Calu3 (cell line): ENCODE measurements around the gene SERGEF. TPM values are rescaled to one million over a fixed set of nuclear protein-coding genes. Genes with fewer than 3 reads are reported as not detected.
A peak's percentile ranks its signal among the peaks of the same experiment; 100 is the strongest.

Source experiments
- BruUV-seq: library from RNA; stranded (reverse); fragments of 400-500 nt; replicated peaks from 2 replicates; lab custom pipeline; 2021; lab: Mats Ljungman, UMichigan
- CTCF ChIA-PET: fragments of 300-600 bp; sonication (Branson Sonifier 250); formaldehyde crosslinking; loops from one replicate; lab custom pipeline; 2022; ENCODE audit warnings: antibody characterized with exemption; lab: Charles Lee
- DNase-seq: peaks from one replicate; pipeline ENCODE4 v3.0.0; 2022
- H3K27ac Mint-ChIP-seq: one replicate; pipeline ENCODE4 v1.8.0; 2022; ENCODE audit warnings: mixed read lengths; ENCODE audit not compliant: unreplicated experiment
- H3K27me3 Mint-ChIP-seq: one replicate; pipeline ENCODE4 v1.8.0; 2022; ENCODE audit warnings: mixed read lengths; ENCODE audit not compliant: unreplicated experiment
- H3K36me3 Mint-ChIP-seq: one replicate; pipeline ENCODE4 v1.8.0; 2022; ENCODE audit warnings: mild to moderate bottlenecking, moderate library complexity, mixed read lengths; ENCODE audit not compliant: insufficient read depth, unreplicated experiment
- H3K4me1 Mint-ChIP-seq: one replicate; pipeline ENCODE4 v1.8.0; 2022; ENCODE audit warnings: mild to moderate bottlenecking, low read depth, mixed read lengths; ENCODE audit not compliant: unreplicated experiment
- H3K4me3 Mint-ChIP-seq: one replicate; pipeline ENCODE4 v1.8.0; 2022; ENCODE audit warnings: mild to moderate bottlenecking, low read depth, moderate library complexity, mixed read lengths; ENCODE audit not compliant: unreplicated experiment
- H3K9me3 Mint-ChIP-seq: one replicate; pipeline ENCODE4 v1.8.0; 2022; ENCODE audit warnings: low read depth, mixed read lengths; ENCODE audit not compliant: unreplicated experiment
- CTCF ChIP-seq: fragments of 200-600 bp; IDR thresholded peaks from one replicate; pipeline ENCODE4 v1.8.0; 2022; ENCODE audit warnings: antibody characterized with exemption; ENCODE audit not compliant: unreplicated experiment
- intact Hi-C: fragments of 100-400 bp; cut with micrococcal nuclease; formaldehyde crosslinking; loops from one replicate; pipeline ENCODE4 v1.10.0; 2022; ENCODE audit not compliant: unreplicated experiment
- total RNA-seq: library from RNA; stranded (reverse); gene quantifications from 2 replicates; pipeline ENCODE4 v1.2.3, GENCODE V29; 2022

The SERGEF gene
- total RNA-seq, 1 experiment from 2014 or later: 28.1 TPM

DNA sequence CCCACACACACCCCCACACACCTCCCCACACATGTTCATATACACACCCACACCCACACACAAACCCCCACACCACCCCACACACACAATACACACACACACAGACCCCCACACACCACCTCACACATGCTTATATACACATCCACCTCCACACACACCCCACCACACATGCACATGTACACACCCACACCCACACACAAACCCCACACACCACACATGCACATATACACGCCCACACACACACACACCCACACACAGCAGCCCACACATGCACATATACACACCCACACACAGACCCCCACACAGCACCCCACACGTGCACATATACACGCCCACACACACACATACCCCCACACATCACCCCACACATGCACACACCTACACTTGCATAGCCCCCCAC is 249.1 kb downstream of the SERGEF start:
- intact Hi-C loops: no loop called here
- Mint-ChIP-seq H3K27me3 (peaks cover 35% of the 10 kb centered on the region), H3K4me1 (no peaks in the 10 kb centered on the region), H3K27ac (no peak overlapping the region), H3K4me3 (no peak overlapping the region), H3K36me3 (peaks cover 5% of the 10 kb centered on the region), H3K9me3 (no peaks in the 10 kb centered on the region)
- CTCF ChIA-PET: interaction anchor here (0.6 kb wide), 1 partner anchor 205 kb away, joined by 4 read pairs; no protein-coding TSS in a partner anchor
- no peak for DNase-seq
- TF ChIP-seq CTCF: no peak
- no TSS peak for BruUV-seq

- H3K27ac Mint-ChIP-seq: no peak overlapping the region
- no peaks in the 10 kb centered on the region for H3K4me1 Mint-ChIP-seq
- no peak for TF ChIP-seq CTCF
- peaks cover 5% of the 10 kb centered on the region for H3K36me3 Mint-ChIP-seq
- no peak for DNase-seq
- intact Hi-C loops: no loop called here
- H3K9me3 Mint-ChIP-seq: no peaks in the 10 kb centered on the region
- no peak overlapping the region for H3K4me3 Mint-ChIP-seq
- peaks cover 35% of the 10 kb centered on the region for H3K27me3 Mint-ChIP-seq
- no TSS peak for BruUV-seq
- CTCF ChIA-PET: no interaction called here
Observed at GRCh38 chr11:17763244-17763643, 249.6 kb downstream of the SERGEF start.

- TF ChIP-seq CTCF: no peak
- BruUV-seq: no TSS peak
- CTCF ChIA-PET: interaction anchor here (2.5 kb wide), 1 partner anchor 216 kb away, joined by 13 read pairs; no protein-coding TSS in a partner anchor
Observed at GRCh38 chr11:17762309-17762974, 250.4 kb downstream of the SERGEF start.

DNA sequence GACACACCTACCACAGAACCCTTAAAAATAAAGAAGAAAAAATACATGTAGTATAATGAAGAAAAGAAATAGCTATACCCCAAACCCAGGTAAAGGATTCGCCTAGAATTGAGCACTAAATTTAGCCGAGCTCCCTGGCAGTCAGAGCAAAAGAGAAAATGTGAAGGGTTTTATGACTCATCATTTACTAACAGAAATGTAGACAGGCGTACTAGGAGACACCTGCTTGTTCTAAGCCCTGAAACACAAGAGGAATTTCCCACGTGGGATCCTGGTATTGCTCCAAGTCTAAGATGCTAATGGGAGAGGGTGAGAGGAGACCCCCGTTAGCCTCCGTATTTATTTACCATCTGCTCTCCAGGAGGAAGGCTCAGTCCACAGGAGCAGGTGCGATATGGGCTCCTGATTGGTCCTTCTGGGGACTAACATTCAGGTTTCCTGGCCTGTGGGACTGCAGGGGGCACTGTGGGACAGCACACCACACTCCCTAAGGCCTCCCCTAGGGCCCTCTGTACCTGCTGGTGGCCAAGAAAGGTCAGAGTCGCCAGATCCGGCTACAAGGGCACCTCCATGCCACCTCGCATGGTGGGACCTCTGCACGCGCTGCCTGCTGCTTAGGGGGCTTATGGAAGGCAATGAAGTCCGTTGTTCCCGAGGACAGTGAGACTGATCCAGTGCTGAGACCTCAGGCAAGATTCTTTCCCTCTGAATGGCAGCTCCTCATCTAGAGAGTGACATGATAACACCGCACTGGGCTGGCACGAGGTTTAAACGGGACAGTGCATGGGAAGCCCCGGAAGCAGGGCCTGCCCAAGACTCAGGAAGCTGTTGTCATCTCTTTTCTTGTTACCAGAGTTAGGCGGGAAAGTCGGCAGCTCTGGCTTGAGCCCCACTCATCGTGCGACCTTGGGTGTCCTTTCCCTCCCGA is 252.5 kb downstream of the SERGEF start:
- DNase-seq: peak; percentile 70
- no TSS peak for BruUV-seq
- TF ChIP-seq CTCF: peak; percentile 72
- no peaks in the 10 kb centered on the region for H3K36me3 Mint-ChIP-seq
- H3K27ac Mint-ChIP-seq: no peak overlapping the region
- peaks cover 54% of the 10 kb centered on the region for H3K27me3 Mint-ChIP-seq
- intact Hi-C loops: loop anchor here (1.0 kb wide), 1 partner anchor 218 kb away; no protein-coding TSS in a partner anchor
- CTCF ChIA-PET: interaction anchor here (1.0 to 2.5 kb wide), 4 partner anchors 9 to 218 kb away, joined by 3 to 13 read pairs (median 6); no protein-coding TSS in a partner anchor
- no peaks in the 10 kb centered on the region for H3K9me3 Mint-ChIP-seq
- H3K4me1 Mint-ChIP-seq: no peaks in the 10 kb centered on the region
- H3K4me3 Mint-ChIP-seq: no peak overlapping the region

More at GRCh38 chr11:17762309-17762974, 250.4 kb downstream of the SERGEF start:
- DNase-seq: peak; percentile 23
- intact Hi-C loops: no loop called here
- peaks cover 34% of the 10 kb centered on the region for H3K27me3 Mint-ChIP-seq
- H3K36me3 Mint-ChIP-seq: no peaks in the 10 kb centered on the region
- H3K4me1 Mint-ChIP-seq: no peaks in the 10 kb centered on the region
- no peaks in the 10 kb centered on the region for H3K9me3 Mint-ChIP-seq
- H3K4me3 Mint-ChIP-seq: no peak overlapping the region
- H3K27ac Mint-ChIP-seq: no peak overlapping the region
